GM21786 (cell line): ENCODE results near the gene MBNL2.

Experiments used
- ATAC-seq: cut with Tn5 transposase; IDR thresholded peaks from one replicate; pipeline ENCODE4 v1.9.1; 2021; ENCODE audit not compliant: unreplicated experiment

MBNL2 gene

DNA sequence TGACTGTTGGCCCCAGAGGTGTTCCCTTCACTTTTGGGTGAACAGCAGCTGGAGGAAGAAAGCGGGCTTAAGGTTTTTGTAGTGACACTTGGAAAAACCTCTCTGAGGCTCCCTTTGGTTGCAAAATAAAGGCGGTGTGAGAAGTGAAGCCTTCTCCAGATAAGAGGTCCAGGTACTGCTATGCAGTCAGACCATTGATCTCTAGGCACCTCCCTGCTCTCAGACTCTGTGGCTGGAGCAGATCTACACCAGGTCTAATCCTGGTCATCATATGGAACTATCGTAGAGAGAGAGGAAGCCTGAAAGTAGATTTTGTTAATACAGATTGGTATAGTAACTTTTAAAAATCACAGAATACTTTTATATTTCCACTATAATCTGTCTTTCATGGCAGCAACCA lies 47.5 kb downstream of the MBNL2 start:
- ATAC-seq = no peak

DNA sequence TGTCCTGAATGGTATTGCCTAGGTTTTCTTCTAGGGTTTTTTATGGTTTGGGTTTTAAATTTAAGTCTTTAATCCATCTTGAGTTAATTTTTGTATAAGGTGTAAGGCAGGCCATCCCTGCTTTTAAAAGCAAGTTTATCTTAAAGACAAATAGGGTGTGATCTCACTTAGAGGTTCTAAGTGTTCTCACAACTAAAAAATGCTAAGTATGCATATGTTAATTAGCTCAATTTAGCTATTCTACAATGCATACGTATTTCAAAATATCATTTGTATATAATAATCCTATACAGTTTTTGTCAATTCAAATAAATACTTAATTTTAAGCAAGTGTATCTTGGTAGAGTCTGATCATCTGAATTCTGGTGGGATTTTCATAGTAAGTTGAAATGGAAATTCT lies 50.4 kb downstream of the MBNL2 start:
- ATAC-seq = no peak

DNA sequence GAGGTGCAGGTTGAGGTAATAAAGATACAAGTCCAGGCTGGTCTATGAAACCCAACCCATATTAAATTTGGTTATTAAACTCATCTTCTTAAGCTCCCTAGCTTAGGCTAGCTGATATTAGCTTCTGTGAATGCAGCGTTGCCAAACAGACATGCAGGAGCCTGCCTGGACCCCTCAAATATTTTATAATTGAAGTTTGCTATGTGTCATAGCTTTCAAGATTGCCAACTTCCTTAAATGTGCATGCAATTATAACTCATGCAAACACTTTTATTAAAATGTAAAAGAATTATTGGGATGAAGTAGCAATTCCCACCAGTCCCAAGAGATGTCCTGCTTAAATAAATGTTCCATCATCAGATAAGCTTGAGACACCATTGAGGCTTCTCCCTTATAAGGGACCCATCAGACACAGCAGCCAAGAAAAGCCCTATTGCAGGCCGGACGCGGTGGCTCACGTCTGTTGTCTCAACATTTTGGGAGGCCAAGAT lies 51.3 kb downstream of the MBNL2 start:
- no peak for ATAC-seq

DNA sequence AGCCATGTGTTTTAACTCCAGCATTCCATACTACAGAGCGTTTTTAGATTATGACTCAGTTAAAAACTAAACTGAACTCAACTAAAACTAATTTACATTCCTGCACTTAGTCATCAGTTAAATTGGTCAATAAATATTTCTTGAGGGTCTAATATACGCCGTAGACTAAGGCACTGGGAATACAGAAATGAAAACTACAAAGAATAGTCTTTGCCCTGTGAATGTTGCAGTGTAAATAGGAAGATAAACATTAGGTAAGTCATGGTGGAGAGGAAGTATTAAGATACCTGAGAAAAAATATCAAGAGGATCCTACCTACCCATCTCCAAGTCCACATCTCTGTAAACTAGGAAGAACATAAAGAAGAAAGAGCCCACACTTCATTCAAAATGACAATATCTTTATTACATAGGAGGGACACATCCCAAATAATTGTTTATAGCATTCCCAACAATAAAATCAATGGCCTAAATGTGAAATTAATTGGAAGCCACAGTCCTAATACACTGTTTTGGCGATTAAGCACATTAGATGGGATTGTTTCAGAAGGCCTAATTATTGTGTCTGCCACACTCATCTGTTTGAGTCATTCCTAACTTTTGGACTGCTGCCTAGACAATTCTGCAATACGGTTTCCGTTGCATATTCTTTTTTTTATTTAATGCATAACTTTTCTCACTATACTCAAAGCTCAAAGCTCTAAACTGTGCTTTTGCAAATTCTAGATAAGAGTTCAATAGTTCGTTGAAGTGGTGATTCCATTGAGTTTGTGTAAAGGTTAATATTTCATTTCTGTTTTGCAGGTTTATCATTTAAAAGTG lies 52.9 kb downstream of the MBNL2 start:
- no peak for ATAC-seq

DNA sequence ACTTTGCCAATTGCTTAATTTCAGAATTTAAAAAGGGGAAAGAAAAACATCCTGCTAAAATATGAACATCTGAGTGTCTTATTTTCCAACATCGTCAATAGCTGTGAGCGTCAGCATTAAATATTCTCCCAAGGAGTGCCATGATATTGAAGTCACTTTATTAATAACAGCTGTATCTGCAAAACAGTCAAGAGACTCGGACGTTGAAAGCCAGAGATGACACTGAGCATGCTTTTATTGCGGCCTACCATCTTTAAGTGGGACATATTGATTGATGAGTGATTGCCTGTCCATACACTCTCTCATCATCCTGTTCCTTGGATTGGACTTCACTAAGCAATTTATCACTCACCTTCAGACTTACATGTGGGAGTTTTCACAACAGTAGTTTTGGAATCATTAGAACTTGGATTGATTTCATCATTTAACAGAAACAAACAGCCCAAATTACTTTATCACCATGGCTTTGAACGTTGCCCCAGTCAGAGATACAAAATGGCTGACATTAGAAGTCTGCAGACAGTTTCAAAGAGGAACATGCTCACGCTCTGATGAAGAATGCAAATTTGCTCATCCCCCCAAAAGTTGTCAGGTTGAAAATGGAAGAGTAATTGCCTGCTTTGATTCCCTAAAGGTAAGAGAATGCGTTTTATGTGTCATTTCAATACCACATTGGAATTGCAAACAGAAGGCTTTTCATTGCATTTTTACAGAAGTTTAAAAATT lies 53.8 kb downstream of the MBNL2 start:
- ATAC-seq = no peak

DNA sequence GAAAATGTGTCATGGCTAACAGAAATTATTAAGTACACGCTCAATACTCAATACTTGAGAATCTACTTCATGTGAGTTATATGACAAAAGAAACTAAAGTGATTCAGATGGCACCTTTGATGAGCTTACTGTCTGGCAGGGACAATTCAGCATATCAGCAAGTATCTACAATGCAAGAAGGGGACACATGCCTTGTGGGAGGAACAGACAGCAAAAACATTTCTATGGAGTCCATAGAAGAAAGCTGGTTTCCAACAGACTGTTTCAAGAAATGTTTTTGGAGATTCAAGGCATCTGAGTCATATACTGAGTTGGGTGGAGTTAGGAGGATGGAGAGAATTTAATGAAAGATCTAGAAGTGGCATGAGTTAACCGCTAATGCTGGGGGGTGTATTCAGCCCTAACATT lies 54.7 kb downstream of the MBNL2 start:
- ATAC-seq = no peak

DNA sequence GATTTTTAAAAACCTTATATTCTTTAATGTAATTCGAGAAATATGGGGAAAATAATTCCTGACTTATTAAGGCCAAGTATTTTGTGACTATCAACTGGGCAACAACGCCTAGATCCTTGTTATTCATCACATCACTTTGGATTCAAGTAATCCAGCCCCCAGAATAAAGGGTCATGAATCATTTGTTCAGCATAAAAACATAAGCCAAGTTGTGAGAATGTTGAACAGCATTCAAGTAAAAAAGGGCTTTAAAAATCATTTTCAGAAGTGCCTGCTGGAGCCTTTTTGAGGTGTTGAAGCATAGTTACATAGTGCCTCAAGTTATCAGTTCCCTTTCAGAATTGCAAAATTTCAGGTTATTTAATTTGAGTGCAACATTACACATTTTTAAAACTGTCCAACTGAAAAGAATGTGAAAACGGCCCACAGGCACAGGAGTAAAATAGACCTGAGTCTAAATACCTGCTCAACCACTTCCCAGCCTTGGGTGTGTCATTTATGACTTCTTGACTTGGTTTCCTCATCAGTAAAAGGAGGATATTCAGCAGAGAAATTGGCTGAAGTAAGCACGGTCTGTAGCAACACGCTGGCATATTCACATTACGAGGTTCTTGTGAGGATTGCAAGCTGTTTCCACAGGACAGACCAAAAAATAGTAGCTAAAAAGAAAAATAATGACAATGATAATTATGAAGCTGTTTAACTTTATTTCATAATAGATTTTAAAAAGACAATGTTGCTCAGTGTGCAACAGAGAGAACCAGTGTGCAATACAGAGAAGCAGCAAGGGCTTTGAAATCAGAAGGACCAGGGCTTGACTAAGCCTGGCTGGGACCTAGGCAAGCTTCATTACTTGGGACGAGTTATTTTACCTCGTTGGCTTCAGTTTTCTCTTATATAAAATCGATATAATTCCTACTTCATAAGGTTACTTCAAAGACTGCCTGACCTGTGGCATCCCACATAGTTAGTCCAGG lies 56.6 kb downstream of the MBNL2 start:
- no peak for ATAC-seq

DNA sequence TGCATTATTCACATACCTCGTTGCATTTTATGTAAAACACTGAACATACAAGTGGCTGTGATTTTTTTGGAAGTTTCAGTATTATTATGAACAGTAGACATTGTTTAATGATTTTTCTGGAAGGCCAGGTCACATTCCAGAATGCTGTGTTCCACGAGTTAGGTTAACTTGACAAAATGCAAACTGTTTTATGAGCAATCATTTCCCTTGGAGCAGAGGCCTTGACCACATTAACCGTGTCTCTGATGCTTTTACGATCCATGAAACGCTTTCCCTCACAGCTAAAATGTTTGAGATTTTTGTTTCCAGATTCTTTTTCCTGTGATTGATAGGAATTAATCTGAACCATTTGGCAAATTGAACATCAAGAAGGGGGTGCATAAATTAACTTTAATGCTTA lies 57.8 kb downstream of the MBNL2 start:
- ATAC-seq = no peak

DNA sequence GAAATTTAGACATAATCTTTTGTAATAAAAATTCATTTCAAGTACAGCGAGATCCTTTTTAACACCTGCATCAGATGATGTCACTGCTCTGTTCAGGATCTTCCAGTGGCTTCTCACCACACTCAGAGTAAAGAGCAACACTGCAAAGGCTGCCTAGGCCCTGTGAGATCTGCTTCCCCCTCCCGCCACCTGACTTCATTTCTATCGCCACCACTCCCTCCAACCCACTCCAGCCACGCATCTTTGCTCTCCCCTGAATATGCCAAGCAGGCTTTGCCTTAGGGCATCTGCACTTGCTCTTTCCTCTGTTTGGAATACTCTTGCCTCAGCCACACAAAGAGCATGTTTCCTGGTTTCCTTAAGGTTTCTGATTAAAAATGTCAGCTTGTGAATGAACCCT lies 58.3 kb downstream of the MBNL2 start:
- ATAC-seq = no peak

DNA sequence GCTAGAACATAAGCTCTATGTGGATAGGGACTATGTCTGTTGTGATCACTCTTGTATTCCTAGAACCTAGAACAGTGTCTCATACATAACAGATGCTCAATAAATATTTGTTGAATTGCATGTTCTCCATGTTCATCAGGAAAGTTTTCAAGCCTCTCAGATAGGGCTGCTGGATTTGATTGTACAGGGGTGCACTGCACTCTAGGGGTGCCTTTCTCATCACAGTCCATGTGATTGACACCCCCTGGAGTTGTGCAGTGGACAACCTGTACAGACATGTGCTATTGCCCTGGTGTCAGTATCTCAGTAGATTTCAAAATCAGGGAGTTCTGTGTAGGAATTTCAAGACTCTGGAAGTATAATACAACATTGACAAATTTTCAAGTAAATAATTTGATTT lies 58.9 kb downstream of the MBNL2 start:
- no peak for ATAC-seq

DNA sequence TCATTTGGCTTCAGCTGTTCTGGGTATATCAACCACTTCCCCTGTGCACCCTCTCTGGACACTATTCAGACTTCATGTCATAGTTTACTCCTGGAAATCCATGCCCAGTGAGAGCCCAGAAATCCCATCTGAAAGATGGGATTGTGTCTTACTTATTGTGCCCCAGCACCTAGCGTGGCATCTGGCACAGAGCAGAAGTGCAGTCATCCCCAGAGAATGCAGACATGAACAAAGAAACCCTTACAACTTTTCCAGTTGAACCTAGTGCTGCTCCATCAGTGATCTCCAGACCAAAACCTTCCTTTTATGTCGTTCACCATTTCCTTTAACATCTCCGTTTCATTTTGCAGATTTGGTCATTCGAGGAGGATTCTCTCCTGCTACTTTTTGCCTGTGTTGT lies 60.6 kb downstream of the MBNL2 start:
- no peak for ATAC-seq

DNA sequence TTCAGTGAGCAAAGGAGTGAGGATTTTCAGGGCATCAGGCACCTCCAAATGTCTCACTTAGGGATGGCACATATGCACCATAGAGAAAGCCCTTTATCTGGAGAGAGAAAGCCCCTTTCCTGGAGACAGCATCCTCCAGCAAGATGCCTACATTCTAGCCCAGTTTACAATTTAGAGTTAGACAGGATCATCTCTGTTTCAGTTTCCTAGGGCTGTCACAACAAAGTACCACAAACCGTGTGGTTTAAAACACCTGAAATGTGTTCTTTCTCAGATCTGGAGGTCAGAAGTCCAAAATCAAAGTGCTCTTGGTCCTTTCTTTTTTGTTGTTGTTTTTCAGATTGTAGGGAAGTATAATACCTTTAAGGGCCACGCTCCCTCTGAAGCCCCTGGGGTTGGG lies 61.8 kb downstream of the MBNL2 start:
- ATAC-seq = no peak

DNA sequence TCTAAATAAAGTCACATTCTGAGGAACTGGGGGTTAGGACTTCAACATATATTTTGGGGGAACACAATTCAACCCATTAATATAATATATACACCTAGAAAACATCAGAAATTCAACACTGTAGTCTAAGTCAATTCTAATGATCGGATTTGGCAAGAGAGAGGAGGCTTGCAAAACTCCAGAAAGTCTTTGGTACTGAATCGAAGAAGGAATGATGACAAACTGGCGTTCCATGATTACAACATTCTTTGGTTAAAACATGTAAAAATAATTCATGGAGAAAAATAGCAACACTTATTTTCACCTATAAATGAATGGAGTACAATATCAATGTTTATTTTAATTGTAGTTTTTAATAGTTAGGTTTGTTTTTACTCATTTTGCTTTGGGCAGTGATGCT lies 62.4 kb downstream of the MBNL2 start:
- no peak for ATAC-seq

DNA sequence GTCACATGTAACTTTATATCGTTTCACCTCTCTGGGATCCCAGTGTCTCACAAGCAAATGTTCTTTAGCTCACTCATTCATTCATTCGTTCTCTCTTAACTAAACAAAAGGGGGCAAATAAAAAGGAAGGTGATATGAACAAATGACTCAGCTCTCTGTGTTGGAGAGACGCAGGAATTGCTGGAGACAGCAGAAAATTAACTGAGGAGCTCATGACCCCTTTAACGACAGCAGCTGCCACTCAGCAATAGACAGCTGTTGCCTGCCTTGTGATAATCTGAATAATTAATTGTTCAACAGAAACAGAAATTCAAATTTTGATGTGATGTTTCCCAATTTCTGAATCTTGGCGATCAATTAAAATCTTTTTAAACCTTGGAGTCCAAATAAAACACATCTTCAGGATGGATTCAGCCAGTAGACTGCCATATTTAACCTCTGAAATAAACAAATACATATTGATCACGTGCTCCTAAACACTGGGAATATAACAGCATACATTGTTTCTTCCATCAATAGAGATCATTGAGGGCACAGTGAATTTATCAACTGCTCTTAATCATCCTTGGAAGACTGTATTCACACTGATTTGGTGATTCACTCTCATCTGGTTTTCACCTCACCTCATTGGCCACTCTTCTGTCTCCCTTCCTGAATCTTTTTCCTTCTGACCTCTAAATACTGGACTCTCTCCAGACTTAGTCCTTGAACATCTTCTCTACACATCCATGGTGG lies 63.3 kb downstream of the MBNL2 start:
- ATAC-seq = no peak

DNA sequence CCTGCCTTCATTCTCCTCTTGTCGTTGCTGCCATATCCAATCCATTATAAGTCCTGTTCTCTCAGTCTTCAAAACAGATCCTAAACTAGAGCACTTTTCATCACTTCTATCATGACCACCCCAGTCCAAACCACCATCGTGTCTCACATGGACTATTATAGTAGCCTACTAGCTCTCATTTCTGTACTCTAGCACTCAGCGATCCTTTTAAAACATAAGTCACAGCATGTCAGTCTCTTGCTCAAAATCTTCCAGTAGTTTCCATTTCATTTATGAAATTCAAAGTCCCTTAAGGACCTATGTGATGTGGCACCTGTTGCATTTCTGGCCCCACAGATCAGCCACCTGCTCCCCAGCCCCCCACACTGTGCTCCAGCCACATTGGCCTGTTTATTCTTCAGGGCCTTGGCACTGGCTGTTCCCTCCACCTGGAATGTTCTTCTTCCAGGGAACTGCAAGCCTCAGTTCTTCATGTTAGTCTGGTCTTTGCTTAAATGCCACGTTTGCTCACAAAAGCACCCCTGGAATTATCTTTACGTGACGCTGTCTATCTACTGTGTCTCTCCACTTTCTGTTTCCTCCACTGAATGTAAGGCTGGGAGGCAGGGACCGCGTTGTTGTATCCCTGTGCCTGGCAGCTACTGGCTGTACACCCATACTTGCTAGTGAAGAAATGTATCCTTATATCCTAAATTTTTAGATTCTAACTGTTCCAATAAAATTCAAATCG lies 64.3 kb downstream of the MBNL2 start:
- no peak for ATAC-seq

DNA sequence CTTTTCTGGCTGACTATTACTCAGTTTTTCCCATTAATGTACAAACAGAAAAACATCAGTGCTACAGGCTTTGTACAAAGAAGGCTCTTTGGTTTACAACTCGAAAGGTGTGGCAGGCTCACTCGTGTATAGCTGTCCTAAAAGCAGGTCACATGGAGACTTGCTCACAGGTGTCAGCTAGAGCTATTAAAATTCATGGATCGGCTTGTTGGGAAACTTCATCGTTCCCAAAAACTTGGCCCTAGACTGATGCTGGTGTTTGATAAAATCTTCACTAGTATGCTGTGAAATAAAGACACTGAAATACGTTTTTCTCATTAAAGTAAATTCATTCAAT lies 64.9 kb downstream of the MBNL2 start:
- ATAC-seq = no peak

DNA sequence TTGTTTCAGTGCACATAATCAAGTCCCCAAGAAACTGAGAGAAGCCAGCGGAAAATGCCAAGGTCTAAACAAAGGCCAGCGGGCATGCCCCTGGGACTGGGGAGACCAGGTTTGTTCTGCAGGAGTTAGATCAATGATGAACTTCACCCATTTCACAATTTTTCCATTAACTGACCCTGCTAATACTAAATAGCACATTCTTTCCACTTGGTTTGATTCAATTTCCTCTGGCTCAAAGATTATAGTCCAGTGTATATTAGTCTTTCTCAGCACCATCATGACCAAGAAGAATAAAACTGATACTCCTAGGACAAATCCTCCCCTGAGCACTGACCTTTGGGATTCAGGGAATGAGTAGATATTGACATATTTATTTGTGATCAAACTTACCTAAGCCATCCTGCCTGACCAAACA lies 66.4 kb downstream of the MBNL2 start:
- no peak for ATAC-seq

DNA sequence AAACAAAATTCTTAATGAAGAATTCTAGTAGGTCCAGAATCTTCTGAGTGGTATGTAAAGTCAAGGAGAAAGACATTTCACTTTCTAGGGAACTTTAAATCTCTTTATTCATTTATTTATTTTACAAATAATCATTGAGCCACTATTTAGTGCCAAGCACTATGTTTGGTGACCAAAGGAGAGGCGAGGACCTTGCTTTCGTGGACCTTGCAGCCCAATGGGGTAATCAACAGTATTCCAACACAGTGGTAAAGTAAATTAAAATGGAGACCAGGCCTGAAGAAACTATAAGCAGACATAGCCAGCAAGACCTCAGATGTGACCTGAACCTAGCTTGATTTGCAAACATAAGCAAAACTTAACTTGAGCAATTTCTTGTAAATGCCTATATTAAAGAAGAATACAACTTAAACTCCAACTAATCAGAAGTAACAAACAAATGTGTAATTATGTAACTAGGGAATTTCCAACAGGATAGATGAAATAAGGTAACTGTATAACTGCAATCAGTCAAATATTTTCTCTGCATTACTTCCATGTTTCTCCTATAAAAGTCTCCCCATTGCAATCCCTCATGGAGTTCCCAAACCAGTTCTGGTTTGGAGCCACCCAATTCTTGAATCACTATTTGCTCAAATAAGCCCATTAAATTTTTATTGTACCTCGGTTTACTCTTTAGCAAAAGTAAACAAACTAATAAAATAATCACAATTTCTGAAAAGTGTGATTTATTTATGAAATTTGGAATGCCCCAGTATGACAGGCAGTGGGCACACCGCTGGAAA lies 67.6 kb downstream of the MBNL2 start:
- no peak for ATAC-seq
